Lung (tissue), 12 donors: ENCODE measurements around the gene GATA6. TPM values are rescaled to one million over a fixed set of nuclear protein-coding genes. Genes with fewer than 3 reads are reported as not detected.

Experiments used
- ATAC-seq: fragments of 200-7000 bp; cut with Tn5 transposase; one replicate; pipeline ENCODE4 v1.9.1; 2020; ENCODE audit warnings: moderate number of reproducible peaks; ENCODE audit not compliant: insufficient read depth, low FRiP score
- DNase-seq, 3 donors: peaks; one replicate each; pipeline ENCODE4 v3.0.0-alpha.2; 2013 to 2017
- H3K27ac ChIP-seq, 2 donors: one replicate each; pipeline ENCODE4 v1.5.1; 2013; ENCODE audit warnings: mild to moderate bottlenecking in 2 of 2, moderate library complexity in 2 of 2, control low read depth in 1 of 2, inconsistent platforms in 1 of 2, low read depth in 1 of 2, low read length in 1 of 2
- H3K27me3 ChIP-seq, 3 donors: one replicate each; pipeline ENCODE4 v1.5.1; 2013; ENCODE audit warnings: low read length in 2 of 3; ENCODE audit not compliant: control insufficient read depth in 3 of 3, insufficient read depth in 3 of 3
- H3K36me3 ChIP-seq, 4 donors: one replicate each; pipeline ENCODE4 v1.5.1; 2013; ENCODE audit warnings: low read length in 4 of 4, mild to moderate bottlenecking in 1 of 4, moderate library complexity in 1 of 4; ENCODE audit not compliant: control insufficient read depth in 4 of 4, insufficient read depth in 4 of 4
- H3K4me1 ChIP-seq, 5 donors: one replicate each; pipeline ENCODE4 v1.5.1; 2013; ENCODE audit warnings: low read length in 5 of 5, mild to moderate bottlenecking in 2 of 5, moderate library complexity in 1 of 5; ENCODE audit not compliant: control insufficient read depth in 5 of 5, insufficient read depth in 5 of 5
- H3K4me3 ChIP-seq: one replicate; pipeline ENCODE4 v1.5.1; 2013; ENCODE audit warnings: mild to moderate bottlenecking, control low read depth, moderate library complexity
- H3K9ac ChIP-seq, 2 donors: one replicate each; pipeline ENCODE4 v1.5.1; 2013; ENCODE audit warnings: low read length in 2 of 2, control low read depth in 1 of 2; ENCODE audit not compliant: insufficient read depth in 1 of 2
- H3K9me3 ChIP-seq, 4 donors: one replicate each; pipeline ENCODE4 v1.5.1; 2013; ENCODE audit warnings: low read length in 3 of 4, mild to moderate bottlenecking in 1 of 4, moderate library complexity in 1 of 4; ENCODE audit not compliant: control insufficient read depth in 4 of 4, insufficient read depth in 3 of 4
- WGBS, 2 donors: extraction: QIAGEN DNeasy Blood & Tissue Kit; methylation state at CpG; one replicate each; pipeline ENCODE4 v1.1.7; 2013; 5-methylcytosine and 5-hydroxymethylcytosine counted together
- polyA plus RNA-seq, 2 donors: library from polyadenylated mRNA; stranded (reverse); fragments of 200-250 nt; gene quantifications; one replicate each; pipeline ENCODE4 v1.2.1, GENCODE V29; 2013
- total RNA-seq, 2 donors: library from RNA; depleted of rRNA in 1 of 2; stranded (reverse); fragments of >200 nt in 1 of 2; gene quantifications; one replicate each; pipeline ENCODE4 v1.2.1, GENCODE V29; 2014 to 2021
- TF ChIP-seq, protein P1 (sequence below): IDR thresholded peaks from 2 replicates; pipeline ENCODE4 v1.5.1; 2012; ENCODE audit warnings: mild to moderate bottlenecking; ENCODE audit errors: control extremely low read depth, extremely low read depth
- donor health status: control.
- donor health status: control.
- donor health status: Bipolar disorder and iron deficiency.
- donor health status: healthy.
- donor health status: DM: yes; HTN: yes; CAD: no.

GATA6 gene
- total and polyA plus RNA-seq, 4 donors: 11.3 to 34.3 (median 21.8) TPM

DNA sequence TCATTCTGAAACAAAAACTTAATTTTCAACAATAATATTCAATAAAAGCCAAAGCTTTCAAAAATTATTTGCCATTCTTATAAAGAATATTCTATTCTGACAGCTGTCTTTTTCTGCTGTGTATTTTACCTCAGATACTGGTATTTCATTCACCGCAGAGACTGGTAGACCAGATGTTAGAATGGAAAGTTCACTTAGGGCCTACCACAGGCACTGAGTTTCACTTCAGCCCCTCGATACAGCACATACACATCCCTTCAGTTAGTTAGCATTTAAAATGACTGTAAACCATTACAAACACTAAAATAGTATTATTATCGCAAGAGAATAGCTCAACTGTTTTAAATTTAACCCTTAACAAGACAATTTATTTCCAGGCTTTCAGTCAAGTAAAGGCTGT lies 24.2 kb upstream of the GATA6 start:
- H3K4me1 ChIP-seq: no peaks in the 10 kb centered on the region
- no peaks in the 10 kb centered on the region for H3K27me3 ChIP-seq
- TF ChIP-seq, protein P1, sequence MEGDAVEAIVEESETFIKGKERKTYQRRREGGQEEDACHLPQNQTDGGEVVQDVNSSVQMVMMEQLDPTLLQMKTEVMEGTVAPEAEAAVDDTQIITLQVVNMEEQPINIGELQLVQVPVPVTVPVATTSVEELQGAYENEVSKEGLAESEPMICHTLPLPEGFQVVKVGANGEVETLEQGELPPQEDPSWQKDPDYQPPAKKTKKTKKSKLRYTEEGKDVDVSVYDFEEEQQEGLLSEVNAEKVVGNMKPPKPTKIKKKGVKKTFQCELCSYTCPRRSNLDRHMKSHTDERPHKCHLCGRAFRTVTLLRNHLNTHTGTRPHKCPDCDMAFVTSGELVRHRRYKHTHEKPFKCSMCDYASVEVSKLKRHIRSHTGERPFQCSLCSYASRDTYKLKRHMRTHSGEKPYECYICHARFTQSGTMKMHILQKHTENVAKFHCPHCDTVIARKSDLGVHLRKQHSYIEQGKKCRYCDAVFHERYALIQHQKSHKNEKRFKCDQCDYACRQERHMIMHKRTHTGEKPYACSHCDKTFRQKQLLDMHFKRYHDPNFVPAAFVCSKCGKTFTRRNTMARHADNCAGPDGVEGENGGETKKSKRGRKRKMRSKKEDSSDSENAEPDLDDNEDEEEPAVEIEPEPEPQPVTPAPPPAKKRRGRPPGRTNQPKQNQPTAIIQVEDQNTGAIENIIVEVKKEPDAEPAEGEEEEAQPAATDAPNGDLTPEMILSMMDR: no peak
- no peak overlapping the region for H3K9ac ChIP-seq
- H3K4me3 ChIP-seq: no peak overlapping the region
- H3K9me3 ChIP-seq: no peaks in the 10 kb centered on the region
- whole genome bisulfite sequencing, 2 donors: 93 to 94% methylated on average over 3 of the region's 3 CpGs
- no peaks in the 10 kb centered on the region for H3K36me3 ChIP-seq
- ATAC-seq (no peak), DNase-seq (no peak)
- H3K27ac ChIP-seq: no peak overlapping the region

DNA sequence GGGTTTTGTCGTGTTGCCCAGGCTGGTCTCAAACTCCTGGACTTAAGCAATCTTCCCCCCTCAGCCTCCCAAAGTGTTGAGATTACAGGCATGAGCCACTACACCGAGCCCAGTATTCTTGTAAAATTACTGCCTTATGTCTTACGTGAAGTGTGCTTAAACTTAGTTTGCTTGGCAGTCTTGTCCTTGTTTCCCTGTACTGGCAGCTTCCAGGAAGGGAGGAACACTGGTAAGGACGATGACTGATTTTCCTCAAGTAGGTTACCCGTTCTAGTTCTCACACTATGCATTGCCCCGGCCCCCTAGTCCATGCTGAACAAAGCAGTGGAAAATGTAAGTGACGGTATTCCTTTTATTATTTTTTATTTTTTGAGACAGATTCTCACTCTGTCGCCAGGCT lies 19.7 kb upstream of the GATA6 start:
- TF ChIP-seq, protein P1: no peak
- ATAC-seq: no peak

DNA sequence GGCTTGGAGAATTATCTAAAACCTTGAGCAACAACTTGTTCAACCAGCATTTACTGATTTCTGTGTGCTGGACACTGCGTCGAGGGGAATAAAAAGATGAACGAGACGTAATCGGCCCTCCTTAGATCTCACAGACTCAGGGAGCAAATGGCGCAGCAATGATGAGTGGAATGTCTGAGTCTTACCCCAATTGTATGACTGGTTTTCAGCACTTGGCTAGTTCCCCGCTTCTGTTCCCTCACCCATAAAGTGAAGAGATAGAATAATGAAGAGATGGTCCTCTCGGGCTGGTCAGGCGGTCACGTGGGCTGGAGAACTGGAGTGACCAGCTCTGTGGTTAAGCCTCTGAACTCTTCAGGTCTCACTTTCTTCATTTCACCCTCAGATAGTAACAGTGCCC lies 17.3 kb upstream of the GATA6 start:
- Histone ChIP-seq H3K4me1 (no peaks in the 10 kb centered on the region), H3K4me3 (no peak overlapping the region), H3K27ac (no peak overlapping the region), H3K9ac (no peak overlapping the region), H3K9me3 (no peaks in the 10 kb centered on the region), H3K36me3 (no peaks in the 10 kb centered on the region), H3K27me3 (no peaks in the 10 kb centered on the region)
- 89 to 90% methylated on average over 10 of the region's 10 CpGs for WGBS, 2 donors
- ATAC-seq: no peak
- no peak for DNase-seq
- TF ChIP-seq, protein P1: no peak

More for the DNA sequence above, 19.7 kb upstream of the GATA6 start:
- Histone ChIP-seq H3K9ac (no peak overlapping the region), H3K9me3 (no peaks in the 10 kb centered on the region), H3K27me3 (no peaks in the 10 kb centered on the region), H3K4me1 (no peaks in the 10 kb centered on the region), H3K36me3 (no peaks in the 10 kb centered on the region), H3K27ac (no peak overlapping the region), H3K4me3 (no peak overlapping the region)
- no peak for DNase-seq
- 72 to 79% methylated on average over 8 of the region's 8 CpGs for WGBS, 2 donors

DNA sequence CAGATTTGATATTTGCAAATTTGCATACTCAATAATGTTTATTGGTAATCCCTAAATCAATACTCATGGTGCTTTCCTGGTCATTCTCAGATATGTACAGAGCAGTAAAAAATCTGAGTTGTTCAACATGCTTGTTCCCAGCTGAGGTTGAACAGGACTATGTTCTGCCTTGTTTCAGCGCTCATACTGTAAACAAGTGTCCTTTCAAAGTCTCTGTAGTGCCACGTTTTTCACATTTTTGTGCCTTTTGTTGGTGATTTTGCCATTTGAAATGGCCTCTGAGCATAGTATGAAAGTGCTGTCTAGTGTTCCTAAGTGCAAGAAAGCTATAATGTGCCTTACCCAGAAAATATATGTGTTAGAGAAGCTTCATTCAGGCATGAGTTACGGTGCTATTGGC lies 16.0 kb upstream of the GATA6 start:
- no peaks in the 10 kb centered on the region for H3K36me3 ChIP-seq
- H3K4me3 ChIP-seq: no peak overlapping the region
- no peaks in the 10 kb centered on the region for H3K27me3 ChIP-seq
- ATAC-seq: no peak
- no peak overlapping the region for H3K27ac ChIP-seq
- H3K4me1 ChIP-seq: no peaks in the 10 kb centered on the region
- H3K9ac ChIP-seq: no peak overlapping the region
- WGBS, 2 donors: 73 to 82% methylated on average over 3 of the region's 3 CpGs
- no peaks in the 10 kb centered on the region for H3K9me3 ChIP-seq
- TF ChIP-seq, protein P1: no peak
- peak in 2 of 3 donors; percentile 24 to 33 for DNase-seq
